HepG2 (cell line): ENCODE measurements around the gene SOX12. TPM values are rescaled to one million over a fixed set of nuclear protein-coding genes. Genes with fewer than 3 reads are reported as not detected.

Source experiments
- ASH2L ChIP-seq: fragments of 300-600, 200-600 bp; sonication (generic); IDR thresholded peaks from 2 replicates; pipeline ENCODE4 v1.7.0; 2017; ENCODE audit warnings: low read depth, mild to moderate bottlenecking, moderate library complexity, mixed read lengths, low read length; ENCODE audit not compliant: insufficient read length
- FIP1L1 ChIP-seq: fragments of 200-400 bp; formaldehyde crosslinking; IDR thresholded peaks from 2 replicates; pipeline ENCODE4 v1.6.1; 2018; ENCODE audit warnings: low read depth, mild to moderate bottlenecking, low read length, moderate library complexity, borderline replicate concordance; ENCODE audit not compliant: insufficient read depth
- HINFP ChIP-seq: sonication (generic); formaldehyde crosslinking; IDR thresholded peaks from 2 replicates; pipeline ENCODE4 v1.4.0; 2020; ENCODE audit warnings: low read depth, mild to moderate bottlenecking, missing genetic modification reagents
- HOXD1 ChIP-seq: sonication (generic); formaldehyde crosslinking; IDR thresholded peaks from 2 replicates; pipeline ENCODE4 v1.5.0; 2020; ENCODE audit warnings: missing genetic modification reagents
- IKZF5 ChIP-seq: IDR thresholded peaks from 2 replicates; pipeline ENCODE4 v1.6.1; 2018; ENCODE audit warnings: missing genetic modification reagents, mild to moderate bottlenecking, missing compliant biosample characterization
- MAFF ChIP-seq: IDR thresholded peaks from 2 replicates; pipeline ENCODE4 v1.6.1; 2011; ENCODE audit warnings: low read depth, low read length, improper control_type of control experiment
- RCOR2 ChIP-seq: IDR thresholded peaks from 2 replicates; pipeline ENCODE4 v1.6.1; 2016; ENCODE audit warnings: missing biosample characterization, missing genetic modification reagents
- RXRA ChIP-seq: sonication (generic); formaldehyde crosslinking; IDR thresholded peaks from 2 replicates; pipeline ENCODE4 v1.5.1; 2020; ENCODE audit warnings: missing genetic modification reagents
- THYN1 ChIP-seq: sonication (generic); formaldehyde crosslinking; IDR thresholded peaks from 2 replicates; pipeline ENCODE4 v1.8.1; 2023; ENCODE audit warnings: low read depth, mild to moderate bottlenecking, moderate library complexity, missing genetic modification reagents, borderline replicate concordance
- TSC22D2 ChIP-seq: sonication (generic); formaldehyde crosslinking; IDR thresholded peaks from 2 replicates; pipeline ENCODE4 v1.5.1; 2020; ENCODE audit warnings: missing genetic modification reagents, mild to moderate bottlenecking, borderline replicate concordance
- YY1 ChIP-seq: IDR thresholded peaks from 2 replicates; pipeline ENCODE4 v1.6.1; 2011; ENCODE audit warnings: low read length, low read depth, moderate library complexity, mild to moderate bottlenecking; ENCODE audit not compliant: insufficient read depth, insufficient replicate concordance
- ZBTB44 ChIP-seq: sonication (generic); formaldehyde crosslinking; IDR thresholded peaks from 2 replicates; pipeline ENCODE4 v1.4.0; 2020; ENCODE audit warnings: missing genetic modification reagents
- ZC3H13 ChIP-seq: sonication (generic); formaldehyde crosslinking; IDR thresholded peaks from 2 replicates; pipeline ENCODE4 v1.8.1; 2023; ENCODE audit warnings: mild to moderate bottlenecking, missing genetic modification reagents, moderate library complexity
- ZFP90 ChIP-seq: sonication (generic); formaldehyde crosslinking; IDR thresholded peaks from 2 replicates; pipeline ENCODE4 v1.8.0; 2022; ENCODE audit warnings: missing genetic modification reagents, mild to moderate bottlenecking, inconsistent platforms, borderline replicate concordance
- ZNF230 ChIP-seq: sonication (generic); formaldehyde crosslinking; IDR thresholded peaks from 2 replicates; pipeline ENCODE4 v1.4.0; 2020; ENCODE audit warnings: mild to moderate bottlenecking, missing genetic modification reagents
- ZNF441 ChIP-seq: sonication (generic); formaldehyde crosslinking; IDR thresholded peaks from 2 replicates; pipeline ENCODE4 v1.7.0; 2021; ENCODE audit warnings: missing genetic modification reagents, borderline replicate concordance
- ZNF513 ChIP-seq: sonication (generic); formaldehyde crosslinking; conservative IDR thresholded peaks from 2 replicates; pipeline ENCODE4 v1.5.0; 2020; ENCODE audit warnings: missing genetic modification reagents
- ZNF598 ChIP-seq: sonication (generic); formaldehyde crosslinking; IDR thresholded peaks from 2 replicates; pipeline ENCODE4 v1.5.1; 2020; ENCODE audit warnings: mild to moderate bottlenecking, missing genetic modification reagents, borderline replicate concordance
- ZNF749 ChIP-seq: sonication (generic); formaldehyde crosslinking; IDR thresholded peaks from 2 replicates; pipeline ENCODE4 v1.8.0; 2022; ENCODE audit warnings: mild to moderate bottlenecking, missing genetic modification reagents, moderate library complexity, borderline replicate concordance
- ZNF800 ChIP-seq: sonication (generic); formaldehyde crosslinking; IDR thresholded peaks from 2 replicates; pipeline ENCODE4 v1.4.0; 2020; ENCODE audit warnings: missing genetic modification reagents
- ZNF83 ChIP-seq: sonication (generic); formaldehyde crosslinking; IDR thresholded peaks from 2 replicates; pipeline ENCODE4 v1.4.0; 2020; ENCODE audit warnings: missing genetic modification reagents, mild to moderate bottlenecking, borderline replicate concordance
- polyA plus RNA-seq, 8 experiments: library from polyadenylated mRNA; depleted of rRNA in 3 of 8; stranded (reverse) in 7 of 8; unstranded in 1 of 8; fragments of >200 nt; fragmentation: Illumina TruSeq in 4 of 8; extraction: Trizol in 4 of 8; gene quantifications; 2 replicates each; pipeline versions ENCODE4 v1.2.1 to v1.2.3, GENCODE V29; 2011 to 2016; ENCODE audit warnings: low read depth in 4 of 8, missing spikeins in 1 of 8, mixed read lengths in 1 of 8; ENCODE audit not compliant: insufficient read depth in 1 of 8
- total RNA-seq, 5 experiments: library from RNA; depleted of rRNA; stranded (reverse); fragments of >200 nt; fragmentation: Illumina TruSeq; extraction: Trizol; gene quantifications; 2 replicates each; pipeline ENCODE4 v1.2.3, GENCODE V29; 2016; ENCODE audit warnings: low read depth in 1 of 5

SOX12 gene
- total and polyA plus RNA-seq, 2 of the 13 experiments (the other 11 are each of a cell fraction or from before 2014, with no cell fraction given): 10.0 to 18.7 TPM

GRCh38 chr20:346640-347316 lies 21.4 kb downstream of the SOX12 start, which contains the start of gene NRSN2 (continued):
- TF ChIP-seq ZC3H13 (CRISPR knock-in tag): no peak; the same call in 1 of the 2 replicates
- TF ChIP-seq ZNF800: peak; percentile 79
- no peak for TF ChIP-seq FIP1L1
- peak; percentile 64 for TF ChIP-seq ZFP90 (CRISPR knock-in tag)
- TF ChIP-seq YY1: no peak
- TF ChIP-seq ZNF230: no peak
- 0 out of 2 replicates have a peak, but pooled peaks have one; percentile 1 for TF ChIP-seq RXRA (CRISPR knock-in tag)
- TF ChIP-seq RCOR2 (CRISPR knock-in tag): no peak
- peak; percentile 75; the same call in 1 of the 2 replicates for TF ChIP-seq TSC22D2 (CRISPR knock-in tag)
- no peak for TF ChIP-seq THYN1
- TF ChIP-seq IKZF5: 0 out of 2 replicates have a peak, but pooled peaks have one; percentile 53
- TF ChIP-seq HOXD1: peak; percentile 15; the same call in 1 of the 2 replicates
- TF ChIP-seq ZNF749 (CRISPR knock-in tag): peak; percentile 94; the same call in 1 of the 2 replicates
- 0 out of 2 replicates have a peak, but pooled peaks have one; percentile 14 for TF ChIP-seq ZNF441
- peak; percentile 80; the same call in 1 of the 2 replicates for TF ChIP-seq ZBTB44 (CRISPR knock-in tag)
- TF ChIP-seq ZNF598 (CRISPR knock-in tag): no peak
- no peak for TF ChIP-seq MAFF
- peak; percentile 76 for TF ChIP-seq ZNF83 (CRISPR knock-in tag)
- no peak for TF ChIP-seq ASH2L
- no peak for TF ChIP-seq HINFP (CRISPR knock-in tag)
- no peak for TF ChIP-seq ZNF513 (CRISPR knock-in tag)
